ENCODE measurements around the gene ADGRA1.

Gene ADGRA1

GRCh38 chr10:133141144-133141957 lies 53.6 kb downstream of the ADGRA1 start:
- DNase-seq (ENCODE audit: low read depth, low spot score) = no peak
- H3K4me3 ChIP-seq (ENCODE audit: low read depth, low read length) = no peak overlapping the region
- POLR2A ChIA-PET = no interaction called here
- CTCF ChIA-PET = no interaction called here
- no peak for TF ChIP-seq CTCF (IDR thresholded peaks at IDR 0.05; ENCODE audit: insufficient read depth, low read length, missing control alignments)

GRCh38 chr10:133141958-133142340 lies 54.2 kb downstream of the ADGRA1 start:
- TF ChIP-seq CTCF (IDR thresholded peaks at IDR 0.05; ENCODE audit: insufficient read depth, low read length, missing control alignments) = no peak
- ChIA-PET POLR2A (no interaction called here), CTCF (no interaction called here)

DNA sequence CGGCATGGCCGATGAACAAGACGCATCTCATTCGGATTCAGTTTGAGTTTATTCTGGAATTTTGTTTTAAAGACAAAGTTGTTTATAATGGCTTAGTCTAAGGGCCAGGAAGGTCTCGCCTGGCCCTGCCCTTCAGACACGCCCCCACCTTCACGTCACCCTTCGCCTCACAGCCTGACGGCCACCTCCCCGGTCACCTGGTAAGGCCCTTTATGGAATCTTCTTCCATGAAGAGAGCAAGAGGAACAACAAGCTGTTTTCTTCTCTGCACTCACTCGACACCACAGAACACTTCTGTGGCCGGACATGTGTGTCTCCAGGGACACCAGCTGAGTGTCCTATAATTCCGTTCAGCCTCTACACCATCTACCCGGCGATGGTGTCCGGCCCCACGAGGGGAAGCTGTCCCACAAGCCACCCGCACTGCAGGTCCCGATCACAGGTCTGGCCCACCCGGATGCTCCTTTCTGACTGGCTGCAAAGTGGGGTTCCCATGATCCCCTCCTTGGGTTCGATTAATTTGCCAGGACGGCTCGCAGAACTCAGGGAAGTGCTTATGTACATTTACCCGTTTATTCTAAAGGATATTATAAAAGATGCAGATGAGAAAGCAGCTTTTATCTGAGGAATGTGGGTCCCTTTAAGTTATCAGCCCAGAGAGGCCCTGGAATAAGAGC lies 54.9 kb downstream of the ADGRA1 start:
- TF ChIP-seq CTCF (IDR thresholded peaks at IDR 0.05; ENCODE audit: insufficient read depth, low read length, missing control alignments) = no peak
- ChIA-PET POLR2A (no interaction called here), CTCF (interaction anchor here (1.0 to 1.6 kb wide), 6 partner anchors 19 to 198 kb away, joined by 3 to 5 read pairs (median 3); no protein-coding TSS in a partner anchor)
- no peak for DNase-seq (ENCODE audit: low read depth, low spot score)
- no peak overlapping the region for H3K4me3 ChIP-seq (ENCODE audit: low read depth, low read length)

More at GRCh38 chr10:133141958-133142340, 54.2 kb downstream of the ADGRA1 start:
- DNase-seq (ENCODE audit: low read depth, low spot score) = no peak
- H3K4me3 ChIP-seq (ENCODE audit: low read depth, low read length) = no peak overlapping the region

GRCh38 chr10:133143200-133143533 lies 55.4 kb downstream of the ADGRA1 start:
- no peak for TF ChIP-seq CTCF (IDR thresholded peaks at IDR 0.05; ENCODE audit: insufficient read depth, low read length, missing control alignments)
- POLR2A ChIA-PET = interaction anchor here (1.4 kb wide), 1 partner anchor 165 kb away, joined by 4 read pairs; no protein-coding TSS in a partner anchor
- H3K4me3 ChIP-seq (ENCODE audit: low read depth, low read length) = no peak overlapping the region
- CTCF ChIA-PET = interaction anchor here (0.6 to 1.6 kb wide), 10 partner anchors 15 to 464 kb away, joined by 3 to 5 read pairs (median 3); no protein-coding TSS in a partner anchor
- DNase-seq (ENCODE audit: low read depth, low spot score) = no peak

DNA sequence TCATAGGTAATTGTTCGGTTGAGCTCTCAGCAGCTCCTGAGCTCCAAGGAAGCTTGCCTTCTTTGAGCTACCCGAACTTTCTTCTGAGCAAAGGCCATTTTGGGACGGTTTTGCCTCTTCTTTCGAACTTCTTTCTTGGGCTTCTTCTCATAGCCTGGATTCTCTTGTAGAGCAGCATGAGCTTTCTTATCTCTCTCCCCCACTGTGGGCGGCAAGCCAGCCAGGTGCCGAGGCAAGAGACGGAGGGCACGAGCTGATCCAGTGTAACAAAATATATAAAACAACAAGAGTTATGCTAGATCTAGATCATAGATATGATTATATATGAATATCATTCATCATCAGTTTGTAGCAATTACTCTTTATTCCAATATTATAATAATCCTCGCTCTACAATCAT lies 55.8 kb downstream of the ADGRA1 start:
- no peak for DNase-seq (ENCODE audit: low read depth, low spot score)
- H3K4me3 ChIP-seq (ENCODE audit: low read depth, low read length) = no peak overlapping the region
- ChIA-PET CTCF (interaction anchor here (0.6 to 1.6 kb wide), 10 partner anchors 15 to 464 kb away, joined by 3 to 5 read pairs (median 3); no protein-coding TSS in a partner anchor), POLR2A (interaction anchor here (1.4 kb wide), 1 partner anchor 164 kb away, joined by 4 read pairs; no protein-coding TSS in a partner anchor)
- no peak for TF ChIP-seq CTCF (IDR thresholded peaks at IDR 0.05; ENCODE audit: insufficient read depth, low read length, missing control alignments)

- H3K4me3 ChIP-seq (ENCODE audit: low read depth, low read length) = no peak overlapping the region
- no peak for DNase-seq (ENCODE audit: low read depth, low spot score)
- TF ChIP-seq CTCF (IDR thresholded peaks at IDR 0.05; ENCODE audit: insufficient read depth, low read length, missing control alignments) = no peak
- ChIA-PET POLR2A (no interaction called here), CTCF (no interaction called here)
Observed at GRCh38 chr10:133144771-133145170, 57.0 kb downstream of the ADGRA1 start.

All from AG04449 (cell line).